Smooth muscle cell (in vitro differentiated cells): ENCODE results near the gene SMAD2. TPM values are rescaled to one million over a fixed set of nuclear protein-coding genes. Genes with fewer than 3 reads are reported as not detected.

Experiments used
- DNase-seq: peaks from one replicate; lab custom pipeline; 2025; ENCODE audit not compliant: unreplicated experiment; lab: John Stamatoyannopoulos, UW
- H2AFZ ChIP-seq: fragments of 200-600 bp; sonication (generic); 2 replicates; pipeline ENCODE4 v1.6.0; 2016; ENCODE audit warnings: antibody characterized with exemption, low read depth, mild to moderate bottlenecking
- H3F3A ChIP-seq: fragments of 200-600 bp; sonication (generic); 2 replicates; pipeline ENCODE4 v1.6.0; 2017; ENCODE audit warnings: antibody characterized with exemption, low read depth
- H3K27ac ChIP-seq: fragments of 200-600 bp; sonication (generic); 2 replicates; pipeline ENCODE4 v1.5.1; 2016; ENCODE audit warnings: low read depth, mild to moderate bottlenecking
- H3K27me3 ChIP-seq: fragments of 200-600 bp; sonication (generic); 2 replicates; pipeline ENCODE4 v1.6.1; 2016; ENCODE audit warnings: low read depth, mild to moderate bottlenecking
- H3K36me3 ChIP-seq: fragments of 200-600 bp; sonication (generic); 2 replicates; pipeline ENCODE4 v1.5.1; 2016; ENCODE audit warnings: low read depth
- H3K4me1 ChIP-seq: fragments of 200-600 bp; sonication (generic); 2 replicates; pipeline ENCODE4 v1.5.1; 2016; ENCODE audit warnings: low read depth
- H3K4me2 ChIP-seq: fragments of 200-600 bp; sonication (generic); 2 replicates; pipeline ENCODE4 v1.6.0; 2016; ENCODE audit warnings: mild to moderate bottlenecking
- H3K4me3 ChIP-seq: fragments of 200-600 bp; sonication (generic); 2 replicates; pipeline ENCODE4 v1.5.1; 2016; ENCODE audit warnings: mild to moderate bottlenecking
- H3K79me2 ChIP-seq: fragments of 200-600 bp; sonication (generic); 2 replicates; pipeline ENCODE4 v1.6.0; 2016; ENCODE audit warnings: low read depth, mild to moderate bottlenecking
- H3K9ac ChIP-seq: fragments of 200-600 bp; sonication (generic); 2 replicates; pipeline ENCODE4 v1.6.0; 2016; ENCODE audit warnings: low read depth
- H3K9me3 ChIP-seq: fragments of 200-600 bp; sonication (generic); replicated peaks from 2 replicates; pipeline ENCODE4 v1.5.1; 2016; ENCODE audit warnings: low read depth
- H4K20me1 ChIP-seq: fragments of 200-600 bp; sonication (generic); 2 replicates; pipeline ENCODE4 v1.6.0; 2016; ENCODE audit warnings: low read depth
- CTCF ChIP-seq: fragments of 200-600 bp; sonication (generic); IDR thresholded peaks from 2 replicates; pipeline ENCODE4 v1.5.1; 2017; ENCODE audit warnings: borderline replicate concordance, mild to moderate bottlenecking, antibody characterized with exemption; ENCODE audit not compliant: insufficient read depth, poor library complexity, severe bottlenecking
- WGBS: methylation state at CpG from one replicate; pipeline ENCODE4 v1.1.7; 2016; ENCODE audit warnings: low lambda C conversion rate; 5-methylcytosine and 5-hydroxymethylcytosine counted together
- polyA plus RNA-seq: library from polyadenylated mRNA; unstranded; fragments of >200 nt; fragmentation: Nextera tagmentation; extraction: Ambion mirVana; gene quantifications from 2 replicates; pipeline ENCODE4 v1.2.1, GENCODE V29; 2016
- total RNA-seq: library from RNA; depleted of rRNA; stranded (reverse); fragments of >200 nt; gene quantifications from 2 replicates; pipeline ENCODE4 v1.2.3, GENCODE V29; 2014

The SMAD2 gene
- total and polyA plus RNA-seq, 2 experiments from 2014 or later, result 63.8 to 120 TPM

GRCh38 chr18:47881752-47882455 lies 48.6 kb downstream of the SMAD2 start:
- H3K79me2 ChIP-seq, result peaks cover 73% of the 10 kb centered on the region
- no peak overlapping the region for H3K4me2 ChIP-seq
- no peak for TF ChIP-seq CTCF
- no peak overlapping the region for H3K9ac ChIP-seq
- no peak overlapping the region for H3K27ac ChIP-seq
- H3F3A ChIP-seq, result no peaks in the 10 kb centered on the region
- H3K27me3 ChIP-seq, result no peaks in the 10 kb centered on the region
- DNase-seq, result no peak
- WGBS, result 70% methylated on average over 7 of the region's 7 CpGs
- no peaks in the 10 kb centered on the region for H3K9me3 ChIP-seq
- H3K4me3 ChIP-seq, result no peak overlapping the region
- no peak overlapping the region for H2AFZ ChIP-seq
- H3K4me1 ChIP-seq, result peaks cover 4% of the 10 kb centered on the region
- H4K20me1 ChIP-seq, result peaks cover 85% of the 10 kb centered on the region
- peaks cover 6% of the 10 kb centered on the region for H3K36me3 ChIP-seq

GRCh38 chr18:47881042-47881441 lies 49.4 kb downstream of the SMAD2 start:
- no peak overlapping the region for H2AFZ ChIP-seq
- H3K9me3 ChIP-seq, result no peaks in the 10 kb centered on the region
- no peak overlapping the region for H3K4me3 ChIP-seq
- H3K27me3 ChIP-seq, result no peaks in the 10 kb centered on the region
- WGBS, result 99% methylated on average over 3 of the region's 3 CpGs
- H3K36me3 ChIP-seq, result peaks cover 4% of the 10 kb centered on the region
- H3K27ac ChIP-seq, result no peak overlapping the region
- no peak for DNase-seq
- peaks cover 4% of the 10 kb centered on the region for H3K4me1 ChIP-seq
- H4K20me1 ChIP-seq, result peaks cover 85% of the 10 kb centered on the region
- no peak for TF ChIP-seq CTCF
- H3F3A ChIP-seq, result no peaks in the 10 kb centered on the region
- peaks cover 73% of the 10 kb centered on the region for H3K79me2 ChIP-seq
- no peak overlapping the region for H3K9ac ChIP-seq
- H3K4me2 ChIP-seq, result no peak overlapping the region

- Histone ChIP-seq H4K20me1 (peaks cover 91% of the 10 kb centered on the region), H3K36me3 (no peaks in the 10 kb centered on the region), H3K27ac (no peak overlapping the region), H3F3A (no peaks in the 10 kb centered on the region), H3K9me3 (no peaks in the 10 kb centered on the region), H3K9ac (no peak overlapping the region), H3K4me2 (no peak overlapping the region), H3K27me3 (no peaks in the 10 kb centered on the region), H2AFZ (no peak overlapping the region), H3K4me1 (peaks cover 4% of the 10 kb centered on the region), H3K4me3 (no peak overlapping the region), H3K79me2 (peaks cover 70% of the 10 kb centered on the region)
- 86% methylated on average over 3 of the region's 3 CpGs for WGBS
- no peak for TF ChIP-seq CTCF
- no peak for DNase-seq
Observed at GRCh38 chr18:47877892-47878291, 52.6 kb downstream of the SMAD2 start.

- Histone ChIP-seq H3K9ac (no peak overlapping the region), H3K4me1 (no peaks in the 10 kb centered on the region), H3K27me3 (no peaks in the 10 kb centered on the region), H3K4me3 (no peak overlapping the region), H3K36me3 (no peaks in the 10 kb centered on the region), H3K9me3 (no peaks in the 10 kb centered on the region), H4K20me1 (peaks cover 94% of the 10 kb centered on the region), H3K27ac (no peak overlapping the region), H2AFZ (no peak overlapping the region), H3K79me2 (peaks cover 71% of the 10 kb centered on the region), H3F3A (no peaks in the 10 kb centered on the region), H3K4me2 (no peak overlapping the region)
- DNase-seq, result no peak
- 96% methylated on average over 2 of the region's 2 CpGs for WGBS
- TF ChIP-seq CTCF, result no peak
Observed at GRCh38 chr18:47876813-47877212, 53.6 kb downstream of the SMAD2 start.
